ENCODE measurements around the gene ZNF275.

Gene ZNF275

GRCh38 chrX:153336988-153337387 lies 3.0 kb downstream of the ZNF275 start:
- no peak for DNase-seq (ENCODE audit: low read depth)
- no peak for TF ChIP-seq CTCF (IDR thresholded peaks at IDR 0.05; ENCODE audit: insufficient read depth, low read depth, low read length, missing control alignments)
- no peak overlapping the region for H3K4me3 ChIP-seq (ENCODE audit: low read length)

- no peak for TF ChIP-seq CTCF (IDR thresholded peaks at IDR 0.05; ENCODE audit: insufficient read depth, low read depth, low read length, missing control alignments)
- no peak overlapping the region for H3K4me3 ChIP-seq (ENCODE audit: low read length)
- DNase-seq (ENCODE audit: low read depth): no peak
Observed at GRCh38 chrX:153338836-153339235, 4.9 kb downstream of the ZNF275 start.

GRCh38 chrX:153339662-153340061 lies 5.7 kb downstream of the ZNF275 start:
- no peak for DNase-seq (ENCODE audit: low read depth)
- H3K4me3 ChIP-seq (ENCODE audit: low read length): no peak overlapping the region
- TF ChIP-seq CTCF (IDR thresholded peaks at IDR 0.05; ENCODE audit: insufficient read depth, low read depth, low read length, missing control alignments): no peak

- DNase-seq (ENCODE audit: low read depth): no peak
- H3K4me3 ChIP-seq (ENCODE audit: low read length): no peak overlapping the region
- TF ChIP-seq CTCF (IDR thresholded peaks at IDR 0.05; ENCODE audit: insufficient read depth, low read depth, low read length, missing control alignments): no peak
Observed at GRCh38 chrX:153340111-153340510, 6.2 kb downstream of the ZNF275 start.

- no peak for TF ChIP-seq CTCF (IDR thresholded peaks at IDR 0.05; ENCODE audit: insufficient read depth, low read depth, low read length, missing control alignments)
- no peak for DNase-seq (ENCODE audit: low read depth)
Observed at GRCh38 chrX:153342762-153343558, 9.0 kb downstream of the ZNF275 start.

GRCh38 chrX:153343674-153344073 lies 9.7 kb downstream of the ZNF275 start:
- TF ChIP-seq CTCF (IDR thresholded peaks at IDR 0.05; ENCODE audit: insufficient read depth, low read depth, low read length, missing control alignments): no peak
- no peak for DNase-seq (ENCODE audit: low read depth)
- no peak overlapping the region for H3K4me3 ChIP-seq (ENCODE audit: low read length)

More at GRCh38 chrX:153342762-153343558, 9.0 kb downstream of the ZNF275 start:
- no peak overlapping the region for H3K4me3 ChIP-seq (ENCODE audit: low read length)

GRCh38 chrX:153347530-153347929 lies 13.6 kb downstream of the ZNF275 start:
- no peak overlapping the region for H3K4me3 ChIP-seq (ENCODE audit: low read length)
- no peak for TF ChIP-seq CTCF (IDR thresholded peaks at IDR 0.05; ENCODE audit: insufficient read depth, low read depth, low read length, missing control alignments)
- DNase-seq (ENCODE audit: low read depth): no peak
